Raji (cell line): ENCODE data around the gene SGK1.

Experiments
- POLR2A ChIP-seq: IDR thresholded peaks from 2 replicates; pipeline ENCODE4 v1.6.1; 2011; ENCODE audit warnings: low read depth, low read length, control low read depth; ENCODE audit not compliant: insufficient read depth

SGK1 gene

DNA sequence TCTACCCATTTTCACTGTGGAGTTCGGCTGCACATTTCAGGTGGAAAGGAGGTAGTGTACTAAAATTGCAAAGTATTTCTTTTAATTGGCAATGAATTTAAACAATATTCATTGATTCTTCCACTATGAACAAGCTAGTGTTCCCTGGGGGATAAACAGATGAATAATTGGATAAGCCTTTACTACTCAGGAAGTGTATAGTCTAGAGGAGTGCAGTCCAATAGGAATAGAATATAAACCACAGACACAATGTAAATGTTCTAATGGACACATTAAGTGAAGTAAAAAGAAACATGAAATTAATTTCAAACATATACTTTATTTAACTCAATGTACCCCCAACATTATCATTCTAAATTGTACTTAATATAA lies 28.7 kb downstream of the SGK1 start:
- TF ChIP-seq POLR2A: no peak

DNA sequence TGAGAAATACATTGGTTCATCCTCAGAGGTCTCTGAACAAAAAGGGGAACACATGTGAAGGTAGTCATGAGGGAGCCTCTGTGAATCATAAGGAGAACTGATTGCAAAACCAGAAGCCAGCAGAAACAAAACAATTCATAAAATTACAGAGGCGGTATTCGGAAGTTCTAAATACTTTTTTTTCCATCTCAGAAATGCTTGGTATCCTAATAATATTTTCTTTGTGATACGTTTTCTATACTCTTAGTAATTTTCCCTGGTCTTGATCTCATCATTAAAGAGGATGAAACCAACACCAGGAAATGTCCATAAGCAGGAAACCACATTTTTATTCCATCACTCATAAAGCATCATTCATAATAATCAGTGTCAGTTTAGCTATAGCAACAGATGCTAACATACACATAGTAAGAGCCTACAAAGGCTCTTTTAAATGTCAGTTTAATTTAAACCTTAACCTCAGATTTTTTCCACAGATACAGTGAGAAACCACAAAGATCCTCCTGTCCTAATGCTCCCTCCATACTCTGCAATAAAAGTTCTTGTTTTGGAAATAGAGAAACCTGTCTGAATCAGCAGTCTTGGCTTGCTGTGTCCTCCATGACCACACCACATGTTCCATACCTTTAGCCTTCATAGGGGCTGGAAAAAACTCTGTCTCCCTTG lies 29.2 kb downstream of the SGK1 start:
- no peak for TF ChIP-seq POLR2A

DNA sequence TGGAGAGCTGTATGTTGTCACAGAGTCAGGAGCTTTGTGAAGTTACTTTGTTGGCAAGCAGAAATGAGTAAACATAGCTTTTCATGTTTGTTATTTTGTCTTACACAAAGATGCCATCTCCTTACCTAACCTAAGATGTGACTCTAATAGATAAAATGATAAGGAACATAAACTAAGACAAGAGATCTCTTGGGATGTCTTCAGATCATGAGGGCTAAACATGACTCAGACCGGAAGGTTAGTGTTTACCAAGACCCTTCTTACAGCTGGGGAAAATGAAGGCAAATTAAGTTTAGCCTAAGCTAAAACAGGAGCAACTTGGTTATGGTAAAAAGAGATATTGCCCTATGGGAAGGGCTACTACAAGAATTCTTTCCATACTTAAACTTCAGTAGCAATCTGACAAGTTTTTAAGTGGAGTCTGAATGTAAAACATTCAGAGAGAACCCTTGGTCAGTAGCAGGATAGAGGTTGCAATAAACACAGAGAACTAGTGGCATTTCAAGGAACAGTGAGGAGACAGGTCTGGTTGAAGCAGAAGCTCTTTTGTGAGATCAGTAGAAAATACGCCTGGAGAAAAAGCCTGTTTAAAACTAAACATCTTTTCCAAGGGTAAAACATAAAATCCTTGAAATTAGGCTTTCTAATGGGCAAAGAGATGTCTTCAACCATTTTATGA lies 29.9 kb downstream of the SGK1 start:
- TF ChIP-seq POLR2A: no peak

DNA sequence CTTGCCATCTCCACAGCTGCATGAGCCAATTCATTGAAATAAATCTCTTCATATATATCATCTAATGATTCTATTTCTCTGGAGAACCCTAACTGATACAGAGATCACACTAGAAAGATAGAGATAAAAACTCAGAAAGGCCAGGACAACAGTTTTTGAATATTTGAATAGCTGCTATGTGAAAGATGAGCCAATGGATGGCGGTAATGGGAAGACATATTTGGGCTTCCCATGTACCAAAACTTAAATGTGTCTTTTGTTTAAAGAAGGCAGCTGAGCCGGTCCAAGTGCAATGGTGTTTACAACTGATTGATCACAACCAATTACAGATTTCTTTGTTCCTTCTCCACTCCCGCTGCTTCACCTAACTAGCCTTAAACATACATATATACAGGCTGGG lies 35.1 kb downstream of the SGK1 start:
- TF ChIP-seq POLR2A: no peak

DNA sequence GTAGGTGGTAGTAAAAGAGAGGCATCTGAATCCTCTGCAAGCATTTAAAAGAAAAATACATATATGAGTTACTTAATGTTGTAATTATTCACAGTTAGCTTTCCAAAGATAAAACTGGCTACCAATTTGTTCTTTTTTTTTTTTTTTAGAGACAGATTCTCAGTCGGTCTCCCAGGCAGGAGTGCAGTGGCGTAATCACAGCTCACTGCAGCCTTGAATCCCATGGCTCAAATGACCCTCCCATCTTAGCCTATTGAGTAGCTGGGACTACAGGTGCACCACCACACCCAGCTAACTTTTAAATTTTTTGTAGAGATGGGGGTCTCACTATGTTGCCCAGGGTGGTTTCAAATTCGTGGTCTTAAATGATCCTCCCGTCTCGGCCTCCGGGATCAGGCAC lies 36.5 kb downstream of the SGK1 start:
- no peak for TF ChIP-seq POLR2A

DNA sequence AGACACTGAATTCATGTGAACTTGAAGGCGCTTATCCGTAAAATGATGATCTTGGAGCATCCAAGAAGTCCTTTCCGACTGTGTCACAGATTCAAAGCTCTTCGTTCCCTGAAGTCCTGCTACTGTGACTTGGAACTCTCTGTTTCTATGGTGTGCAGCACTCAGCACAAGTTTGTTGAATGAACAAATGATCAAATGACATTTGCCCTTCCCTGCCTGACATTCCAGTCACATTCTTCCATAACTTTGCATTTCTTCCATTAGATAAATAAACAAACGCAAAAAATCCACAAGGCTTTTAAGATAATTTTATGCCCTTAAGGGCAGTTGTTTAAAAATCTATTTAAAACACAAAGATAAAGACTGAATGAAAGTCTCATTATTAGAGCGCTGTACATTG lies 39.9 kb downstream of the SGK1 start:
- no peak for TF ChIP-seq POLR2A

DNA sequence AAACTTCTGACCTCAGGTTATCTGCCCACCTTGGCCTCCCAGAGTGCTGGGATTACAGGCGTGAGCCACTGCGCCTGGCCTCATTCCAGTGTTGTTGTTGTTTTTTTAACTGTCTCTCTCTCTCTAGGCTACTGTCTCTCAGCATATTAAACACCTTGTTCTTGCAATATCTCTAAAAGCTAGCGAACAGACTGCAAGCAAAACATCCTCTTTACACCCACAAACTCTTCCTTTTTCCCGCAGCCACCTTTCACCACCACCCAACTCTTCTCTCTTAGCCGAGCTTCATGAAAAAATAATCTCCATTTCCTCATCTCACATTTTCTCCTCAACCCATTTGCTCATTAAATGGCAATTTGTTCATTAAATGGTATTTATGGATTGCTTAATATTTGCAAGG lies 45.5 kb downstream of the SGK1 start:
- no peak for TF ChIP-seq POLR2A

DNA sequence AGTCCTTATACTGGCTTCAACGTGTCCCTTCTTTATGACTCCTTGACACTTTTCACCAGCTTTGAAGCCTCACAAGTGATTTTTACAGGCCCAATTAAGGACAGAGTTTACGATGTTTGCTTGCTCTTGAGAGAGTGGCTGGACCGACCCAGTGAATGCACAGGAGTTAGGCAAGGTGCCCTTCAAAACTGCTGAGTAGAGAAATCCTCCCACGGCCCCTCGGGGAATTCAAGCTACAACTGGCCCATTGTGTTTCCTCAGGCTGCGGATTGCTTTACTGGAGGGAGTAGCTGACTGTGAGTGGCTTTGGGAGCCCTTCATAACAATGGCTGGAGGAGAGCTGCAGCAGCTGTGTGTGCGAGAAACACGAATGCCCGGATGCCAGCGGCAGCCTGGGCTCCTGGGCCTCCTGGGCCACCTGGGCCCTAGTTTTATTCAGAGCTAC lies 50.0 kb downstream of the SGK1 start:
- TF ChIP-seq POLR2A: no peak

DNA sequence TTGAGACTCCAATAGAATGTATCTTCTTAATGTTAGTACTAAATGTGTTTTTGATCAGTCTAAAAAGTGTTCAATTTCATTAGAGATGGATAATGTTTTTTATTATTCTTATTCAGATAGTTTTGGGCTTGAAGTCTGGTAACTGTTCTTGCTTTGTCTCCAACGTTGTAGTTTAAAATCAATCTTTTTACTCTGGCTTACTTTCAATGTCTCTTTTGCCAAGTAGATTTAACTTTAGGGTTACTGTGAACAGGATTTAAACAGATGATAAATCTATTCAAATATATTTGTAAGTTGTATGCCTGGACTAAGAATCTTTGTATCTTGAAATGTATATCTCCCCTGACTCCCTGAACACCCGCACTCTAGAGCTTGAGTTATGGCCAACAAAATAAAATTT lies 51.1 kb downstream of the SGK1 start:
- TF ChIP-seq POLR2A: no peak

DNA sequence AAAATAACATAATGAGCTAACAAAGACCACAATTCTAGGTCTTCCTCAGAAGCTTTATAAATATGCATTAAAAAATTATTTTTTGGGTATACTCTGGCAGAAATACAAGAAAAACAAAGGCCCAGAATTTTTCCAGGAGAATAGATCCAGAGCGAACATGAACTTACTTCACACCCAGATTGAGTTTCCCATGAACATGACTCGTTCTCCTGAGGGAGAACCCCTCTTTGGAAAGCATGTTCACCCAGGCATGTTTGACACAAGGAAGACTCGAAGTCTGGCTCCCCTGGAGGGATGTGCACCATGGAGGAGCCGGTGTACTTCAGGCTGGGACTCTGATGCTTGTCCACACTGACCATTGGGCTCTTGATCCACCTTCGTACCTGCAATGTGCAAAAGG lies 56.1 kb downstream of the SGK1 start:
- no peak for TF ChIP-seq POLR2A

DNA sequence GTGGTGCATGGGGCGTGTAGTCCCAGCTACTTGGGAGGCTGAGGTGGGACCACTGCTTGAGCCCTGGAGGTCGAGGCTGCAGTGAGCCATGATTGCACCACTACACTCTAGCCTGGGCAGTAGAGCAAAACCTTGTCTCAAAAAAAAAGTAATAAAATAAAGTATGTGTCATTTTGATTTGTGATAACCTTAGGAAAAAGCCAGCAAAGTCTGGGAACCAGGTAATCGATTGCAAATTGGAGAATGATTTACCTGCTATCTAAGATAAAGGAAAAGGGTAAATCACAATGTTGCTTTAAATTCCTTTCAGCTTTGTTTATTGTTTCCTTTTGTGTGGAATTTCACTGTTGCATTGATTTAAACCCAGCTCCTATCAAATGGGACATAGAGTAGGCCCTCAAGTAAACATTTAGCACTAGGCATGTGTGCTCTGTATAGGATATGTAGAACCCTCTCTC lies 59.0 kb downstream of the SGK1 start:
- TF ChIP-seq POLR2A: no peak

DNA sequence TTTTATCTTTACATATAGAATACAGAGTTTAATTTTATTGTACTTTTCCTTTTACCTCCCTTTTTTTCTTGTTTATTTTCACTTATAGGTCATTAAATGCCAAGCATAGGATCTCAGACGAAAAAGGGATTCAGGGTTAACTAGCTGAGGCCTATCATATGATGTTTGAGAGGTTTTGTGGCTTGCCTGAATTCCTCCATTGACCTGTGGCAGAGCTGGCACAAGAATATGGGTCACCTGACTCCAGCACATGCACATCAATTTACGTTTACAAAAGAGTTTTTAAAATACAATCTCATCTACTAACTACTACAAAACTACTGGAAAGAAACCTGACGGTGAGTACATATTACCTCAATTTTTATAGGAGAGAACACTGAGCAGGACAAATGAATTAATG lies 60.4 kb downstream of the SGK1 start:
- no peak for TF ChIP-seq POLR2A

DNA sequence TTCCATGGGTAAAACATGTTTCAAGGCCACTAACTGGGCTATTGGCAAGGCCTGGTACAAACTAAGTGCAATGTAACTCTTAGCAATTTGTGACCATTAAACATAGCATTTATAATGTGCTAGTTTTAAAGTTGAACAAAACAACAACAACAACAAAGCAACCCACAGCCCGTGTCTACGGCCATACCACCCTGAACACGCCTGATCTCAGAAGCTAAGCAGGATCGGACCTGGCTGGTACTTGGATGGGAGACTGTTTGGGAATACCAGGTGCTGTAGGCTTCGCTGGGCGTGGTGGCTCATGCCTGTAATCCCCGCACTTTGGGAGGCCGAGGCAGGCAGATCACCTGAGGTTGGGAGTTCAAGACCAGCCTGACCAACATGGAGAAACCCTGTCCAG lies 61.0 kb downstream of the SGK1 start:
- TF ChIP-seq POLR2A: no peak

DNA sequence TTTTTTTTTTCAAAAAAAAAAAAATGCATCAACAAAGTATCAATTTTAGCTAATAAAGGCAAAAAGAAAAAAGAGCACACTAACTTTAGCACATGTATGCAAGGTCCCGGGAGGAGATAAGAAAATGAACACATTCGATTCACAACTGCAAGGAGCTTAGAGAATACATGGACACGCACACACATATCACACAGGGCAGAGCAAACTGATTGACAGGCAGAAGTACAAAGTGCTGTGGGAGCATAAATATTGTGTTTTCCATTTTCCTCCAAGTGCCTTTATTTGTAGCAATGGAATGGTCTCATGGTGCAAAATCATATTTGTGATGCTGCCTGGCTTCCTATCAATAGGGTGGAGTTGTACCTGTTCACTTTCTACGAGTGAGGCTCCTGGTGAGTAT lies 63.8 kb downstream of the SGK1 start:
- TF ChIP-seq POLR2A: no peak

DNA sequence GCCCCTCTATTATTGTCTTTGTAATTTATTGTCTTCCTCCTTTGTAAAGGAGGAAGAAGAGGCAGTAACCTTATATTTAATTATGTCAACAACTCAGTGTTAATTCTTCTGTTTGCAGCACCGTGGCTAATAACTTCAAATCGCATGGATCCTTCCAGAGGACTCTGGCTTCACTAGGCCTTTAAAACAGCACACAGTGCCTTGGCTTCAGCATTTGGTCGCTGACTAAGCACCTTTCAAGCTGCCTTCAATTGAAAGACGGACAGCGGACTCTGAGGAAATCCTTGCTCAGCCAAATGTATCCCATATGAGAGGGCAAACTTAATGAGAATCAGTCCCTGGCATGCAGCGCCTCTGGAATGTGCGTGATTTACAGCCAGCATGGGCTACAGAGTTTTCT lies 64.2 kb downstream of the SGK1 start:
- no peak for TF ChIP-seq POLR2A

DNA sequence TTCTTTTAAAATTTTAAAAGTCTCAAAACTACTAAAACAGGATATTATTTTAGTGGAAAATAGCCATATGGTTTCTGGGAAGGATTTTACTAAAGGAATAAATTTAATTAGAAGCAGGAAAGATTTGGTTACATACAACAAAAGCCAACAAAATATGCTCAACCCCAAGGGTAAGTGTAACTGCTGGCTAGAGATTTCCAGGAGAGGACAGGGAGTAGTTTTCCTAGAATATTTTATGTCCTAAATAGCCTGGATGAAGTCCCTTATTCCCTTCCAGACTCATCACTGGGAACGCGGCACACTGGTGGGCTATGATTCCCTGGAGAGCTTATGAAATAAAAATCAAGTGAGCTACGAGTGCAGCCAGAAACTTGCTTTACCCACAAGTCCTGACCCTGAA lies 66.6 kb downstream of the SGK1 start:
- no peak for TF ChIP-seq POLR2A

DNA sequence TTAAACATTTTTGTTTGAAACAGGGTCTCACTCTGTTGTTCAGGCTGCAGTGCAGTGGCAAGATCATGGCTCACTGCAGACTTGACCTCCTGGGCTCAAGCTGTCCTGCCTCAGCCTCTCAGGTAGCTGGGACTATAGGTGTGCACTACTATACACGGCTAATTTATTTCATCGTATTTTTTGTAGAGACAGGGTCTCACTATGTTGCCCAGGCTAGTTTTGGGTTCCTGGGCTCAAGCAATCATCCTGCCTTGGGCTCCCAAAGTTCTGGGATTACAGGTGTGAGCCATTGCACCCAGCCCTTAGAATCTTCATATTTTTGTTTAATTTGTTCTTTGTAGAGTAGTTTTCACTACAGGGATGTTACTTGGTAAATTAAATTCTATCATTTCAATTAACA lies 67.1 kb downstream of the SGK1 start:
- no peak for TF ChIP-seq POLR2A
